ENCODE data around the gene HARS2.

GRCh38 chr5:140707812-140708211, 16.6 kb downstream of the HARS2 start:
- TF ChIP-seq CTCF (optimal IDR thresholded peaks at IDR 0.05 in 1 of 3, IDR thresholded peaks at IDR 0.05 in 1 of 3, conservative IDR thresholded peaks at IDR 0.05 in 1 of 3; ENCODE audit: extremely low read depth in 1 of 3, insufficient read depth in 2 of 3, low read length in 3 of 3), result no peak
- no peak for TF ChIP-seq EZH2 (IDR thresholded peaks at IDR 0.05; ENCODE audit: low read length)

Data from keratinocyte (primary cell).